Stimulated activated CD4-positive, alpha-beta T cell treated with anti-CD3 and anti-CD28 coated beads, Interleukin-4, amount 100 ng/mL, for 1 hour (primary cell): Measurements from ENCODE around the gene KLK7.

Experiments used
- DNase-seq: peaks from one replicate; pipeline ENCODE4 v3.0.0-alpha.2; 2020

KLK7 gene

DNA sequence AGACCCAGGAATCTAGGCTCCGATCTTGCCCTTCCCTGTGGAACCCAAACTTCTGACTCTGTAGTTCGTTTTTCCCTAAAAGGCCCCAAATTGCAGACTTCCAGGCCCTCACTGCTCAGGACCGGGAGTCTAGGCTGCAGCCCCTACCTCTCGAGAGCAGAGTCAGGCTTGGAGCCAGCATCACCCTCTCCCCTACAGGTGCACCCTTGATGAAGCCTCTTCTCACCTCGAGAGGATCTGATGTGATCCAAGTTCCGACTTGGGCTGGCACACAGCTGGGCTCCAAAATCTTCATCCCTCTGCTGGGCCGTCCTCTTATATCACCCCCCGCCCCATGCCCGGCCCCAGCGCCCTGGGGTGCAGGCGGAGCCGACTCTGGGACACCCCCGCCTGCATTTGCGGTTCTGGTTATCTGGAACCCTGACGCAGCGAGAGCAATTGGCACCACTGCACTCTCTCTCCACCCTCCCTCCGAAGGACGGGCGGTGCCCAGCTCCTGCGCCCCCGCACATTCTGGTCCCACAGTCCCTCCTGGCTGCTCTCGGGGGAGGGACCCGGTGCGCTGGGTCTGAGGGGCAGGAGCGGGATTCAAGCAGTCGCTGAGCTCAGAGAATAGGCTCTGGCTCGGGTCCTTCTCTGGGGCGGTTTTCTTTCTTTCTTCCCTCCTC, at the start of gene KLK7:
Gene KLK7 (minus strand): TSS at position 293 of the 668 bp plus-strand sequence. CDS start 1,518 bp downstream, outside the sequence.
- DNase-seq: no peak

DNA sequence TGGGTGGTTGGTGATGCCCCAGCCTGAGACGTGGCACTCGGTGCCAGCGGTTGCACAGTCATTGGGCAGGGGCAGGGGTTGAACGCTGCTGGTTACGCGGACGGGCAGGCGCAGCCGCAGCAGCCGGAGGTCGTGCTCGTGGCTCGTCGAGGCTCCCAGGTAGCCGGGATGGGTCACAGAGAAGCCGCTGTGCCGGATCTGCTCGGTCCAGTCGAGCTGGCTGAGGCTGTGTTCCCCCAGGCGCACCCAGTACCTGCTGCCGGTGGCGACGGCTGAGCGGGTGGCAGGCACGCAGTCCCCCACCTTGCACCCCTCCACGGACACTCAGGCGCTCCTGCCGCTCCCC, 48.1 kb upstream of the KLK7 start:
- no peak for DNase-seq

DNA sequence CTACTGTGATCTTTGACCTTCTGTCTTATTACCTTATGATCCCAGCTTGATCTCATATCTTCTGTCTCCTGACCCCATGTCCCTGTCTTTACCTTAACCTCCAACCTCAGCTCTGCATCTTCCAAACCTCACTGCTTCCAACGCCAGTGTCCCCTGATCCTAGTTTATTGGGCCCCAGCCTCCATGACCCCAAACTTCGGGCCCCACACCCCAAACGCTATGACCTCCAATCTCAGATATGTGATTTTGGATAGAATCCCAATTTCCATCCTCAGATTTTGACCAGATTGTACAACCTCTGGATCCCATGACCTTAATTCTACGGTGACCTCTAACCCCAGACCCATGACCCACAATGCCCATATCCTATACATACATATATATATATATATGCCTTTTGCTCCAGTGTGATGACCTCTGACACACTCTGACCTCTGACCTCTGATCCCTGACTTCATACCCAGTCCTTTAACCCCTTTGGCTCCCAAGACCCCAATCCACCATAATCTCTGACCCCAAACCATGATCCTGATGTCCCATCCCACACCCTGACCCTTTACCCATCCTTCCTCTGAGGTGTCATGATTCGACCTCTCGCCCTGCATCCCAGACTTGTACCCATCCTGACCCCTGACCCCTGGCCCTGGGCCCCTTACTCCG, 47.6 kb upstream of the KLK7 start:
- DNase-seq: no peak

DNA sequence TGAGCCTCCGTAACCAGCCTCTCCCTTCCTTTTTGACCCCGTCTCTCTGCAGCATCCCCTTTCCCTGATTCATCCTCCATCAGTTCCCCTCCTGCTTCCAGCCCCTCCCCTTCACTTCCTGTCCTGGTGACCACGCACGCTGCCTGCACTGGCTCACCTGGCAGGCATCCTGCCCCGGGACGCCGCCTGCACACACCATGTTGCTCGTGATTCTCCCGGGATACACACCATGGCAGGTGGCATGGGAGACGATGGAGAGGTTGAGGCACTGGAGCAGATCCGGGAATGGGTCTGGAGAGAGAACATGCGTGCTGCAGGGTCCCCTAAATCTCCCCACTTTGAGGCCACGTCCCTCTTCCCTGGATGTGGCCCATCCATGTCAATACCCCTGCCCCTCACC, 46.9 kb upstream of the KLK7 start:
- no peak for DNase-seq

DNA sequence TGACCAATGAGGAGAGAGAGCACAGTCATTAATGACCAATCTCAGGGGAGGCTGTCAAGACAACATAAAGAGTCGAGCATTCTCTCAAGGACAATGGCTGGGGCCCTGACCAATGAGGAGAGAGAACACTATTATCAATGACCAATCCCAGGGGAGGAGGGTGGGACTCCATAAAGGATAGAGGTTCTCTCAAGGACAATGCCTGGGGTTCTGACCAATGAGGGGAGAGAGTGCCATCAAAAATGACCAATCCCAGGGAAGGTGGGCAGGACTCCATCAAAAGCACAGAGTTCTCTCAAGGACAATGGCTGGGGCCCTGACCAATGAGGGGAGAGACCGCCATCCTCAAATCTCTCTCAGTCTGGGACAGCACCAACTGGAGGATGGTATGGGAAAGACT, 46.0 kb upstream of the KLK7 start:
- DNase-seq: no peak

DNA sequence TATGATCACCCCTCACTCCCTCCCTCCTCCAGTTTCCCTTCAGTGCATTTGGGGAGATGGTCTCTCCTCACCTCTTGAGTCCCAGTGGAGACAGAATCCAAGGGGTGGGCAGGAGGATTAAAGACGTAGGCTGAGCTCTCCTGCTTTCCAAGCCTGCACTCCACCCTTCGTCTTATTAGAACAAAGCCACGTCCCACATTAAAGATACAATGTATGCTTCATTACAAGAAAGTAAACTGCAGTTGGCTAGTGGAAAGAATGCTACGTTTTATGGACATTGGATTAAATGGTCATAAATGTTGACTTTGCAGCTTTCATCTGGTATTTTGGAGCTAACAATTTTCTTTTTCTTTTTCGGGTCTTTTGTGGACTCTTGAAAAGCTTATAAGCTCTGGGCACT, 44.2 kb upstream of the KLK7 start:
- DNase-seq: no peak

DNA sequence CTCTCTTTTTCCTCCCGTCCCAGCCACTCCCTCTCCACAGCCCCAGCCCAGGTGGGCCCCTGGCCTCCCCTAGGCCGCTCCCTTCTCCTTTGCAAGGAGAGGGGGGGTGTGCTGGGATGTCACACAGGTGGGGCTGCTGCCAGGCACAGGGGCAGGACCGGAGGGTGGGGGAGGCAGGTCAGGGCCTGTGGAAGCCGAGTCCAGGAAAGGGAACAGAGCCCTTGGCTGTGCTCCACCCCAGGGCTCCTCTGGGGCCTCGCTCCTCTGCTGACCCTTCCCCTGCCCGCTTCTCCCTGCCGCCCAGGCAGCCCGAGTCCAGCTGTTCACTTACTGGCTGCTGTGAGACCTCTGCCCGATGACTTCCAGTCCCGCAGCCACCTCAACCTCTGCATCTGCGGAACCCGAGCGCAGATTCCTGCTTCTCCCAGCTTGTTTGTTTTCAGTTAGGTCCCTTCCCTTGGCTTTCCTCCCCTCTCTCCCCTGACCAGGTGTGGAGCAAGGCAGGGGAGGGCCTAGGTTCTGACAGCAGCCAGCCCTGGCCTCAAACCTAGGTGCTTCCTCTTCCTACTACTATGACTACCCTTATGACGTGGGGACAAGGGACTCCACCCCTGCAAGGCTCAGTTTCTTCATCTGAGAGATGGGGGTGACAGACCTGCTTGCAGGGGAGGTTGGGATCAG, 43.5 kb upstream of the KLK7 start:
- DNase-seq: no peak

DNA sequence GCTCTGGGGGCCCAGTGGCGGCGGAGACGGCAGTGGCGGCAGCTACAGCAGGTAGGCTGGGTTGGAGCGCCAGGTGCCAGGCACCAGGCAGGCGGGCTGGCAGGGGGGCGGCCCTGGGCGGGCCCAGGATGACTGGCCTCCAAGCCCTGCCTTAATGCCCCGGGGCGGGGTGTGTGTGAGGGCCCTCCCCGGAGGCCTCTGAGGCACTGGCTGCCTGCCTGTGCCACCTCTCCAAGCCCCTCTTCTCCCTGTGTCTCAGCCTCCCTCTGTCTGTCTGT, 42.8 kb upstream of the KLK7 start, which contains the start of gene KLK11:
Gene KLK11 (minus strand): TSS at position 63 of the 278 bp plus-strand sequence. CDS start 985 bp downstream, outside the sequence.
- DNase-seq: no peak

DNA sequence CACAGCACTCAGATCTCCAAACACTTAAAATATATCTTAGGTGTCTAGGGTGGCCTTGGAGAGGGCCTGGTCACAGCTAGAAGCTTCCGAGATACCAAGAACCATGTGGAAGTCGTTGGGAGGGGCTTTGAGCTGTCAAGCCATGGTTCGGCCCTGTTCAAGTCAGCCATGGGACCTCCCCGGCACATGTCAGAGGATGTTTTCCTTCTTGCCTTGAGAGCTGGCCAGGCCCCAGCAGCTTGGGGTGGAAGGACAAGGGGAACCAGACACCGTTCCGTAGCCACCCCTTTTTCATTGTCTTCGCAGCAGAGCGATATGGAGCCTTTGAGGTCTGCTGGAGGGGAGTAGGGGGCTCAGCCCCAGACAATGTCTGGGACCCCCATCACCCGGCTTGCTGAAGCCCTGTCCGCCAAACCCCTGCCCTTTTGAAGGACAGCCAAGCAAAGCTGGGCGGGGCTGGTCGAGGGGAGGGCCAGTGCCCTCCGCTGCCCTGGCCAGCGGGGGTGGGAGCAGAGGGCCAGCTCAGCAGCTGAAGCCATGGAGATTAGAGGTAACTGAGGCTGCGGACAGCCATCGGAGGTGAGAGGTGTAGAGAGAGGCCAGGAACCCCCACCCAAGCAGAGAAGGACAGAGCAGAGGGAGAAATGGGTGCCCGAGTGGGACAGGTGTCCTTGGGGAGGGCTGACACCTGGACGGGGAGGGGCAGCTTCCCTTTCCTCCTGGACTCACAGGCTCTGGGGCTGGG, 42.3 kb upstream of the KLK7 start:
- no peak for DNase-seq

DNA sequence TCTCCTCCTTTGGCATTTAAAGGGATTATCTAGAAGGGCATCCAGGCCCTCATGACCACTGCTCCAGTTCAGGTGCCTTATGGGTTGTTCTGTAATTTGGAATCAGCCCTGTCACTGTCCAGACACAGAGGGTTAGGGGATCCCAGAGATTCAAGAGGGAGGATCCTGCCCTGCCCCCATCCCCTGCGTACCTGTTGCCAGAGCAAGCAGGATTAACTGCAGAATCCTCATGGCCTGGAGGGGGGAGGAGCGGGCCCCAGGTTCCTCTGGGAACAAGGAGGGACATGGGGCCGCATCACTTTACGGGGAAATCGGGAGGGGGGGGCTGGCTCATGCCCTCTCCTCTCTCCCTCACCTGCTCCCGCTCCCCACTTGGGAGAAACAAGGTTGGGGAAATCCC, 41.7 kb upstream of the KLK7 start:
- no peak for DNase-seq

DNA sequence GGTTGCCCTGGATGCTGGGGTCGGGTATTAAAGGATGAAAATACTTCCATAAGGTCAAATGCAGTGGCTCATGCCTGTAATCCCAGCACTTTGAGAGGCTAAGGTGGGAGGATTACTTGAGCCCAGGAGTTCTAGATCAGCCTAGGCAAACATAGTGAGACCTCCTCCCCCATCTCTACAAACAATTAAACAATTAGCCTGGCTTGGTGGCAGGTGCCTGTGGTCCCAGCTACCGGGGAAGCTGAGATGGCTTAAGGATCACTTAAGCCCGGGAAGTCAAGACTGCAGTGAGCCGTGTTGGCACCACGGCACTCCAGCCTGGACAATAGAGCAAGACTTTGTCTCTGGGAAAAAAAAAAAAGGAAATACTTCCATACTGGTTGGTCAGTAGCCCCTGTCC, 41.2 kb upstream of the KLK7 start:
- no peak for DNase-seq

DNA sequence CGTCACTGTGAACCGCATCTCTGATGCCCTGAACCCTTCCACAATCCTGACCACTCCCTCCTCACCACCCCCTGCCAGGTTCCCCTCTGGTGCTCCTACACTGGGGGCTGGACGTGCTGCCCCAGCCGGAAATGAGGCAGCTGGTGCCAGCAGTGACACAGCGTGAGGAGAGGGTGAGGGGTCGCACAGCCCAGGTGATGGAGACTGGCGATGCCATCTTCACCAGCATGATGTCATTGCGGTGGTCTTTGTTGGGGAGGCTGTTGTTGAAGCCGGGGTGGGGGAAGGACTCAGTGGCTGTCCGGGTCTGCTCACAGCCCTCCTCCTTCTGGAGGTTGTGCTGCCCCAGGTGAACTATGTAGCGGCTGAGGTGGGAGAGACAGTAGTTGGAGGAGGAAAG, 40.2 kb upstream of the KLK7 start:
- no peak for DNase-seq

DNA sequence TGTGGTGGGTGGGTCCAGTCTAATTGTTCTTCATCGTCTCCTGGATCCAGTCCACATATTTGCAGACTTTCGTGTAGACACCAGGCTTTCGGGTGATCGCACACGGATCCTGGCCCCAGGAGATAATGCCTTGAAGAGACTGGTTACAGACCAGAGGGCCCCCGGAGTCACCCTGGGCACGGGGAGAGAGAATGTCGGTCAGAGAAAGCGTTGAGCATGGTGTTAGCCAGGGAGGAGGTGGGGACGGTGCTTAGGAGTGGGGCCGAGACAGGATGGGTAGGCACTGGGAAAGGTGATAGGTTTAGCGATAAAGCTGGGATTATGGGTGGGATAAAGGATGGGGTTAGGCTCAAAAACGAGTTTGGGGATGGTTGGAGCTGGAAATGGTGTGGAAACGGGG, 38.8 kb upstream of the KLK7 start:
- no peak for DNase-seq

DNA sequence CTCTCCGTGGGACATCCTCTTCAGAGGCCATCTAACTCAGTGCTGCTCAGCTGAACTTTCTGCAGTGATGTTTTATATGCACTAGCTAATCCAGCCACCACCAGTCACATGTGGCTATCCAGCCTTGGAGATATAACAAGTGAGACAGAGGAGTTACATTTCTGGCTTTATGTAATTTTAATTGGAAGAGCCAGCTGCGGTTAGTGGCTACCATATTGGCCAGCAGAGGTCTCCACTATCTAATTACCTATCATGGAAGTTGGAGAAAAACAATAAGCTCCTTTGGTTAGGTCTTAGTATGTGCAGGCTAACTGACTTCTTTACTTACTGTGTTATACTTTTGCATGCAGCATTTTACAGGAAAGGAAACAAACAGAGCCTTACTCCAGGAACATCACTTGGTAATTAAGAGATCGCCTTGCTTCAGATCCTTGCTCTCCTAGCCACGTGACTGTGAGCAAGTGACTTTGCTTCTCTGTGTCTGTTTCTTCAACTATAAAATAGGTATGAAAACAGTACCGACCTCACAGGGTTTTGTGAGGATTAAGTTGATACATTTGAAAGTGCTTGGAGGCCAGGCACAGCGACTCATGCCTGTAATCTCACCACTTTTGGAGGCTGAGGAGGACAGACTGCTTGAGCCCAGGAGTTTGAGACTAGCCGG, 37.4 kb upstream of the KLK7 start:
- no peak for DNase-seq

DNA sequence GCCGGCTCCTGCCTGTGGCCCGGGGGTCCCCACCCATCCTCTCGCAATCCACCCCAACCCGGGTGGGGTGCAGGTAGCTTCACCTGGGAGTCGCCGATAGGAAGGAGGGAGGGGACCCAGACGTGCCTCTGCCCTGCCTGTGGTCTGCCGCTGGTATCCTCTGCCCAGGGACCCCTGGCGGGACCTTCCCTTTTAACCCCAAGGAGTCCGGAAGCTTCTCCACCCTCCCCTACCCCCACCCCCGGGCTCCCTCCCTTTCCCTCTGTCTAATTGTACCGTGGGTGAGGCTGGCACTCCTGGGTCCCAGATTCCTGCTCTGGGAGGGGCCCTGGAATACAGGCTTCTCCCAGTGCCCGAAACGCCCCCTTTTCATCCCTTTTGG, 35.8 kb upstream of the KLK7 start, which contains the start of gene KLK10:
Gene KLK10 (minus strand): TSS at position 166 of the 382 bp plus-strand sequence. CDS start 579 bp downstream, outside the sequence.
- DNase-seq: no peak

DNA sequence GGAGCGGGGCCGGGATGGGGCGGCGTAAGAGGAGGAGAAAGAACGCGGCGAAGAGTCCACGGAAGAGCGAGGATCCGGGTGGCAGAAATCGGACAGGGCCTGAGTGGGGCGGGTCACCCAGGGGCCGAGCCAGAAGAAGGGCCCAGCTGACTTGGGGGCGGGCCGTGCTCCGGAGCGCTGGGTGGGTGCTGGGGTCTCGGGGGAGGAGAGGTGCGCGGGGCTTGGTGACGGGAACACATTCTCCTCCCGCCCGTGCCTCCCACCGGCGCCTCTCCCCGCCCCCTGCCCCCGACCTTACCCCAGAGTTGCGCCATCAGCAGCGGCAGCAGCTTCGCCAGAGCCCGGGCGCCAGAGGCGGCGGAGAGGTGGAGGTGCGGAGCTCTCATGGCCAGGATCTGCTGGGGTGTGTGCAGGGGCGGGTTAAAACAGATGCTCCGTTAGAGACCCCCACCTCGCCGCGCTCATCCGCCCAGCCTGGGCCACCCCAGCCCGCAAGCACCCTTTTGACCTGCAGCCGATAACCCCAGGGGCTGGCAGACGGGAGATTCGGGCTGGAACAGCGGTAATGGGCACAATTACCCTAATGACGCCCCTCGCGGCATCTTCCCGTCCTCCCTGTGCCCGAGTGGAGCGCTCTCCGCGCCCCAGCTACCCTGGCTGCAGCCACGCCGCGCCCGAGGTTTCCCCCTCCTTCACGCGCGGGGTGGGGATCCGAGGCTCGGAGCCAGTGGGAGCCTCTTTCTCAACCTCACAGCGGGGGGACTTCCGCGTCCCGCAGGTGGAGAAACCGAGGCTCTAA, 35.2 kb upstream of the KLK7 start:
- no peak for DNase-seq

DNA sequence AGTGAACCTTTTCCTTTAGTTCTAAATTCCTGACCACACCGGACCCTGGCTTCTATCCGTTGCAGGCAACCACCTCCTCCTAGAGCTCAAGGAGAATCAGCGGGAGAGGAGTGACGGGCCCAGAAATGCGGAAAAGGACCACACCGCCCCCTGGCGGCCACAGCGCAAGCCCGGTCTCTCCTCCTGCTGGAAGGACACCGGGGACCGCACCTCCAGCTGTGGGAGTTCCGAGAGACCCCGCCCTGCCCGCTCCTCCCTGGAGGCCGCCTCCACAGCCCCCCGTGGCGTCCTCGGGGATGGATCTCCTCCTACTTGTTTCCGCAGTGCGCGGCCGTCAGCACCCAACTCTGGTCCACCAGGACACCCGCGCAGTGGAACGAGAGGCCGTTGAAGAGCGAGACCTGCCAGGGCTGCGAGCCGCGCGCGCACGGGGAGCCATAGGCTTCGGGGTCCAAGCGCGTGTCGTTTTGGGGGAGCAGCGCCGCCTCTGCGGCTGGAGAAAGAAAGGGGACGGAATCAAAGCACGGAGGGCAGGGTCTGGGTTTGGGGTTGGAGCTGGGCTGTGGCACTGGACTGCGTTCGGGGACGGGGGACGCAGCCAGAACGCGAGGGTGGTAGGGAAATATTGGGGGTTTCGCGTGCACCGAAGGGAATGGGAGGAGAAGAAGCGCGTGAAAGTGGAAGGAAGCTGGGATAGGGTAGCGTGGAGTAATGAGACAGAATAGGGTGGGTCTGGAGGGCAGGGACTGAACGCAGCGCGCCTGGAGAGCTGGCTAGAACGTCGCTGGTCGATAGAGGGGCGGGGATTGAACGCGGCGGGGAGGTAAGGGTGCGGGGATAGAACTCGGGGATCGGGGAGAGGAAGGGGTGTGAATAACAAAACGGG, 33.3 kb upstream of the KLK7 start:
- peak; percentile 73 for DNase-seq

DNA sequence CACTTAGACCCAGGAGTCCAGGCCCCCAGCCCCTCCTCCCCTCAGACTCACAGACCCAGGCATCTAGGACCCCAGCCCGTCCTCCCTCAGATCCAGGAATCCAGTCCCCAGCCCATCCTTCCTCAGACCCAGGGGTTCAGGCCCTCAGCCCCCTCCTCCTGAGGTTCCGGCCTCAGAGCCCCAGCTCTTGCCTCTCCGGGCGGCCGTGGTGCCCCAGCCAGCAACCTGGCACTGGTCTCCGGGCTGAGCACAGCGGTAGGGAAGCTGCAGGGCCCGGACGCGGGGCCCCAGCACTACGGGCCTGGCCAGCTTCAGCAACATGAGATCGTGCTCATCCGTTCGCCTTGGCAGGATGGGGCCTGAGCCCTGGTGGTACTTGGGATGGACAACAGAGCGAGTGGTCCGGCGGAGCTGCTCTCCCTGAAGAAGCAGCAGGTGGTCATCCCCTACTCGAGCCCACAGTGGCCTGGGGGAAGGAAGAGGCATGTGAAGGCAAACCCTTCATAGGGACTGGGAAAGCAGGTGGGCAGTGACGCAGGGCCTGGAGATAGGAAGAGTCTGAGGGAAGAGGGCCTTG, 32.1 kb upstream of the KLK7 start:
- DNase-seq: no peak

DNA sequence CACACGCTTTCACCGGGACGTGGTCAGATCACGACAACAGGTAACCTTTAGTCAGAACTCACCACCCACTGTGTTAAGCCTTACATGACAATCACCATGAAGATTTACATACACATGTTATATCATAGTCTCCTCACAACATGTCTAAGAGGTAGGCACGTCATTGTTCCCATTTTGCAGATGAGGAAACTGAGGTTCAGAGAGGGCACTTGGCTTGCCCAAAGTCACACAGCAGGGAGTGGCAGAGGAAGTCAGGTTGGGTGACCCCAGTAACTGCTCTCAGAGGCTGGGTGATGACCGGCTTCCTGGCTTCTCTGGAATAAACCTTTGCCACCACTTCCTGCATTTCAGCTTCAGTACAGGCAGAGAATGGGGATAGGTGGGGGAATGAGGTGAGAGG, 30.5 kb upstream of the KLK7 start:
- DNase-seq: no peak

DNA sequence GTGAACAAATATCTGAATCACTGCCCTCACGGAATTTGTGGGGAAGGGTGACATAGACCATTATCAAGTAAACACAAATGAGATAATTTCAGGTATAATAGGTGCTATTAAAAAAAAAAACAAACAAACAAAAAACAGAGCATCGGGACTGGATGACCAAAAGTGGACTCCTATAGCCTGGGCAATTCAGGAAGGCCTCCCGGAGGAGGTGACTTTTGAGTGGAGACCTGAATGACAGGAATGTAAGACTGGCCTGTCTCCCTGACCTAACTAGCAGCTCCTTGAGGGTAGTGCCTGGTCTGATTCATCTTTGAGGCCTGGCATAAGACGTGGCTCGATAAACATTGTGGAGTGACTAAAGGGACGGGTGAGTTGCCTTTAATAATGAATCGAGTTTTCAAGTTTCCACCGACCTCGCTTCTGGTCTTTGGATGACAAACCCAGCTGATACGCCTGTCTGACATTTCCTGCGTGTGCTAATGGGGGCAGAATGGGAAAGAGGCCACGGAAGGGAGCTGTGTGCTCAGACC, 29.0 kb upstream of the KLK7 start:
- no peak for DNase-seq
